ENCODE results near the gene CDH5.

Gene CDH5

GRCh38 chr16:66377324-66377723 is 10.8 kb downstream of the CDH5 start:
- H3K9me3 Mint-ChIP-seq = peaks cover 14% of the 10 kb centered on the region
- H3K4me1 Mint-ChIP-seq (ENCODE audit: low read depth) = no peaks in the 10 kb centered on the region
- no peak overlapping the region for H3K4me3 Mint-ChIP-seq
- no peaks in the 10 kb centered on the region for H3K27me3 Mint-ChIP-seq
- no peak overlapping the region for H3K27ac Mint-ChIP-seq
- no peaks in the 10 kb centered on the region for H3K36me3 Mint-ChIP-seq (ENCODE audit: low read depth)

GRCh38 chr16:66378741-66379570 is 12.5 kb downstream of the CDH5 start:
- H3K36me3 Mint-ChIP-seq (ENCODE audit: low read depth) = no peaks in the 10 kb centered on the region
- no peak overlapping the region for H3K27ac Mint-ChIP-seq
- H3K4me3 Mint-ChIP-seq = no peak overlapping the region
- H3K9me3 Mint-ChIP-seq = peaks cover 14% of the 10 kb centered on the region
- no peaks in the 10 kb centered on the region for H3K4me1 Mint-ChIP-seq (ENCODE audit: low read depth)
- no peaks in the 10 kb centered on the region for H3K27me3 Mint-ChIP-seq

- no peaks in the 10 kb centered on the region for H3K36me3 Mint-ChIP-seq (ENCODE audit: low read depth)
- H3K27me3 Mint-ChIP-seq = no peaks in the 10 kb centered on the region
- no peak overlapping the region for H3K4me3 Mint-ChIP-seq
- H3K27ac Mint-ChIP-seq = no peak overlapping the region
- H3K4me1 Mint-ChIP-seq (ENCODE audit: low read depth) = no peaks in the 10 kb centered on the region
- peaks cover 14% of the 10 kb centered on the region for H3K9me3 Mint-ChIP-seq
Observed at GRCh38 chr16:66379571-66379941, 13.1 kb downstream of the CDH5 start.

- peak overlapping the region; percentile 1 for H3K27ac Mint-ChIP-seq
- H3K9me3 Mint-ChIP-seq = peaks cover 14% of the 10 kb centered on the region
- H3K4me1 Mint-ChIP-seq (ENCODE audit: low read depth) = no peaks in the 10 kb centered on the region
- H3K27me3 Mint-ChIP-seq = no peaks in the 10 kb centered on the region
- no peaks in the 10 kb centered on the region for H3K36me3 Mint-ChIP-seq (ENCODE audit: low read depth)
- H3K4me3 Mint-ChIP-seq = no peak overlapping the region
Observed at GRCh38 chr16:66380421-66380820, 13.9 kb downstream of the CDH5 start.

- no peak overlapping the region for H3K27ac Mint-ChIP-seq
Observed at GRCh38 chr16:66381585-66382170, 15.2 kb downstream of the CDH5 start.

GRCh38 chr16:66382171-66382965 is 15.9 kb downstream of the CDH5 start:
- H3K4me3 Mint-ChIP-seq = no peak overlapping the region
- no peaks in the 10 kb centered on the region for H3K4me1 Mint-ChIP-seq (ENCODE audit: low read depth)
- H3K27me3 Mint-ChIP-seq = peaks cover 6% of the 10 kb centered on the region
- no peak overlapping the region for H3K27ac Mint-ChIP-seq
- H3K9me3 Mint-ChIP-seq = peaks cover 14% of the 10 kb centered on the region
- H3K36me3 Mint-ChIP-seq (ENCODE audit: low read depth) = no peaks in the 10 kb centered on the region

More at GRCh38 chr16:66381585-66382170, 15.2 kb downstream of the CDH5 start:
- Mint-ChIP-seq H3K9me3 (peaks cover 14% of the 10 kb centered on the region), H3K4me3 (no peak overlapping the region), H3K4me1 (ENCODE audit: low read depth) (no peaks in the 10 kb centered on the region), H3K27me3 (peaks cover 3% of the 10 kb centered on the region), H3K36me3 (ENCODE audit: low read depth) (no peaks in the 10 kb centered on the region)

GRCh38 chr16:66382966-66383299 is 16.4 kb downstream of the CDH5 start:
- H3K9me3 Mint-ChIP-seq = peaks cover 14% of the 10 kb centered on the region
- H3K4me3 Mint-ChIP-seq = no peak overlapping the region
- no peak overlapping the region for H3K27ac Mint-ChIP-seq
- H3K36me3 Mint-ChIP-seq (ENCODE audit: low read depth) = no peaks in the 10 kb centered on the region
- peaks cover 6% of the 10 kb centered on the region for H3K27me3 Mint-ChIP-seq
- H3K4me1 Mint-ChIP-seq (ENCODE audit: low read depth) = no peaks in the 10 kb centered on the region

GRCh38 chr16:66383551-66383950 is 17.1 kb downstream of the CDH5 start:
- Mint-ChIP-seq H3K27me3 (peaks cover 9% of the 10 kb centered on the region), H3K36me3 (ENCODE audit: low read depth) (no peaks in the 10 kb centered on the region), H3K9me3 (peaks cover 14% of the 10 kb centered on the region), H3K4me3 (no peak overlapping the region), H3K4me1 (ENCODE audit: low read depth) (no peaks in the 10 kb centered on the region), H3K27ac (no peak overlapping the region)

GRCh38 chr16:66385415-66385814 is 18.9 kb downstream of the CDH5 start:
- Mint-ChIP-seq H3K27ac (no peak overlapping the region), H3K9me3 (peaks cover 3% of the 10 kb centered on the region), H3K27me3 (peaks cover 9% of the 10 kb centered on the region), H3K36me3 (ENCODE audit: low read depth) (no peaks in the 10 kb centered on the region), H3K4me3 (no peak overlapping the region), H3K4me1 (ENCODE audit: low read depth) (no peaks in the 10 kb centered on the region)

- H3K9me3 Mint-ChIP-seq = no peaks in the 10 kb centered on the region
- no peaks in the 10 kb centered on the region for H3K36me3 Mint-ChIP-seq (ENCODE audit: low read depth)
- H3K4me1 Mint-ChIP-seq (ENCODE audit: low read depth) = no peaks in the 10 kb centered on the region
- H3K27me3 Mint-ChIP-seq = peaks cover 9% of the 10 kb centered on the region
- no peak overlapping the region for H3K4me3 Mint-ChIP-seq
- no peak overlapping the region for H3K27ac Mint-ChIP-seq
Observed at GRCh38 chr16:66386629-66387622, 20.4 kb downstream of the CDH5 start.

- no peaks in the 10 kb centered on the region for H3K9me3 Mint-ChIP-seq
- H3K27me3 Mint-ChIP-seq = peaks cover 9% of the 10 kb centered on the region
- no peaks in the 10 kb centered on the region for H3K4me1 Mint-ChIP-seq (ENCODE audit: low read depth)
- no peak overlapping the region for H3K27ac Mint-ChIP-seq
- H3K4me3 Mint-ChIP-seq = no peak overlapping the region
- no peaks in the 10 kb centered on the region for H3K36me3 Mint-ChIP-seq (ENCODE audit: low read depth)
Observed at GRCh38 chr16:66387817-66388332, 21.4 kb downstream of the CDH5 start.

GRCh38 chr16:66388350-66389139 is 22.1 kb downstream of the CDH5 start:
- Mint-ChIP-seq H3K27ac (no peak overlapping the region), H3K27me3 (peaks cover 9% of the 10 kb centered on the region), H3K36me3 (ENCODE audit: low read depth) (no peaks in the 10 kb centered on the region), H3K4me1 (ENCODE audit: low read depth) (no peaks in the 10 kb centered on the region), H3K9me3 (no peaks in the 10 kb centered on the region), H3K4me3 (no peak overlapping the region)

GRCh38 chr16:66389256-66390176 is 23.0 kb downstream of the CDH5 start:
- Mint-ChIP-seq H3K27ac (no peak overlapping the region), H3K4me3 (no peak overlapping the region), H3K36me3 (ENCODE audit: low read depth) (no peaks in the 10 kb centered on the region), H3K27me3 (peaks cover 9% of the 10 kb centered on the region), H3K4me1 (ENCODE audit: low read depth) (no peaks in the 10 kb centered on the region), H3K9me3 (no peaks in the 10 kb centered on the region)
